Embryonic facial prominence (tissue), 1 donor: ENCODE data around the gene ANKRD13B.
A peak's percentile ranks its signal among the peaks of the same experiment; 100 is the strongest.

Source experiments
- DNase-seq: peaks from one replicate; pipeline ENCODE4 v3.0.0-alpha.2; 2016; ENCODE audit errors: extremely low spot score

The ANKRD13B gene

DNA sequence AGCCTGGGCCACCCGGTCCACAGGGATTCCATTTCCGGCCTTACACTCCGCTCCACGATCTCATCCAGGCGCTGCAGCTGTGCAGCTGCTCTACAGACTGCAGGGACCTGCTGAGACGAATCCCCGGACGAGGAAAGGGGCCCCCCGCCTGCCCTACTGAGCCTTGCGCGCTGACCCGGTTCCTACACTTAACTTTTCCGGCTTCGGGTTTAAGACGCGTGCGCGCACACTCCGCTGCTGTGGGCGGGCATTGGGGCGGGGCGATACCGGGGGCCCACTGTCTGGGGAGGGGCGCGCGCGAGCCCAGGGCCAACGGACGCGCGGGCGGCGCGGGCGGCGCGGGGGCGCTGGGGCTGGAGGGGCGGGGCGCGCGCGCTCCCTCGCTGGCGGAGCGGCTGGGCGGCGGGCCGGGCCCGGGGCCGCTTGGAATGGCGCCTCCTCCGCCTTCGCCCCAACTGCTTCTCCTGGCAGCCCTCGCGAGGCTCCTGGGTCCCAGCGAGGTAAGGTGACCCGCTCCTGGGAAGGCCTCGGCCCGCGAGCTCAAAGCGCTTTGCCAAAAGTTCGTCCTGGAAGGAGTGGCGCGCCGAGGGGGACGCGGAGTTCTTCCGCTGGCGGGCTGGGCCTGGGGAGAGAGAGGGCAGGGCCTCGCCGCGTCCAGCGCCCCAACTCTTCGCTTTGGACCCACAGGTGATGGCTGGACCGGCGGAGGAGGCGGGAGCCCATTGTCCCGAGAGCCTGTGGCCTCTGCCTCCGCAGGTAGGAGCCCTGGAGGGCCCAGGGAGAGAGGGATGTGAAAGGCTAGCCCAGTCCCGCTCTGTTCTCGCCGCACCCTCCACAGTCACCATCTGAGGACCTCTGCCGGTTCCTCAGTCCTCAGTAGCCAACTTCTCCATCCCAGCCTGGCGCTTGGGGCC, 24.3 kb upstream of the ANKRD13B start, which contains the start of gene TP53I13:
TP53I13 (plus strand) TSS at position 371 of the 914 bp plus-strand sequence; CDS start at position 429, 58 bp downstream.
- DNase-seq: peak; percentile 33

DNA sequence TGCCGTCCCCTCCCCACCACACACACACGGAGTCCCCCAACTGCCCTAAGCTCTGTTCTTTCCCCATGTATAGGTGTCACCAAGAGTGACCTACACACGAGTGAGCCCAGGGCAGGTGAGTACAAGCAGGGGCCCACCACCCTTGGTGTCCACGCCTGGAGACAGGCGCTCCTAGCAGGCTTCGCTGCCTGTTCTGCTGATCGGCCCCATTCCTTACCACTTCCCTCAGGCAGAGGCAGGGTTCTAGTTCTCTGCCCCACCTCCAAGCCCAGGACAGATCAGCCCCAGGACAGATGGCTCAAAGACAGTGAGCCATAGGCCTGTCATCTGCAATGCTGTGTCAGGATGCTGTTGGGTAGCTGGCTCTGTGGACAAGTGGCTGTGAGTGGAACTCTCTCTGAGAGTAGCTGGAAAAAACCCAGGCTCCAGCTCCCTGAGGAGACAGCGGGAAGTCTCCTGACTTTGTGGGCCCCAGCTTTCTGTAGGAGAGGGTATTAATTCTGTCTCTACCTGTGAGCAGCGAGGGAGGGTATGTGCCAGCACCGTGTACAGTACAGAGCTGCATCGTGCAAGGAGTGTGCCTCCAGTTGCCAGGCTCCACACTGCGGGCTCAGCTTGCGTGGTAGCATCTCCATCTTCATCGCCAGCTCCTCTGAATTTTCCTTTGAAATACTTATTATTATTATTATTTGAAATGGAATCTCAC, 23.5 kb upstream of the ANKRD13B start:
- DNase-seq: no peak

DNA sequence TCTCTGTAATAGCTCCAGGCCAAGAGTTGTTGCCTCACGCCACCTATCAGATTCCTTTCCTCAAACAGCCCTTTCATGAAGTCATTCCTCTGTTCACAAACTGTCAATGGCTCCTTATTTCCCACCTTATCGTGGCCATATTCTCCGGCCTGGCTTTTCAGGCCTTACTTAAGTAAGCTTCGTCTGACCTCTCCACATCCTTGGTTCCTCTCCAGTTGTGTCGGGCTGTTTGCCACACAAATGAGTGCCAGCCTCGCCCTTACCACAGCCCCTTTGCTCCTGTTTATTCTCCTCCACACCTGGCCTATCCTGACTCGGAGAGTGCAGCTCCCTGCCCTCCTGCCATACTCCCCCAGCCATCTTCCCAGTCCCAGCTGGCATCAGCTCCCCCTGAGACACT, 22.4 kb upstream of the ANKRD13B start:
- no peak for DNase-seq

DNA sequence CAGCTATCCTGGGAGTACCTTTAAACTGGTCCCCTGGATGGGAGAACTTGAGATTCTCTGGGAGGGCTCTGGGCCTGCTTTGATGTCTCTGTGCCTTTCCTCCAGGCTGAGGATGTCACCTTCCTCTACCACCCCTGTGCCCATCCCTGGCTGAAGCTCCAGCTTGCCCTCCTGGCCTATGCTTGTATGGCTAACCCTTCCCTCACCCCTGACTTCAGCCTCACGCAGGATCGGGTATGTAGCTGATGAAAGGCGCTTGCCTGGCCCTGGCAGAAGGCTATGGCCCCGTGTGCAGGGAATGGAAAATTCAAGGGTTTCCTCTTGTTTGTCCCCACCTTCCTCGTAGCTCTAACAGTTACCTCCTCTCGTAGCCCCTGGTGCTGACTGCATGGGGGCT, 21.4 kb upstream of the ANKRD13B start:
- no peak for DNase-seq

DNA sequence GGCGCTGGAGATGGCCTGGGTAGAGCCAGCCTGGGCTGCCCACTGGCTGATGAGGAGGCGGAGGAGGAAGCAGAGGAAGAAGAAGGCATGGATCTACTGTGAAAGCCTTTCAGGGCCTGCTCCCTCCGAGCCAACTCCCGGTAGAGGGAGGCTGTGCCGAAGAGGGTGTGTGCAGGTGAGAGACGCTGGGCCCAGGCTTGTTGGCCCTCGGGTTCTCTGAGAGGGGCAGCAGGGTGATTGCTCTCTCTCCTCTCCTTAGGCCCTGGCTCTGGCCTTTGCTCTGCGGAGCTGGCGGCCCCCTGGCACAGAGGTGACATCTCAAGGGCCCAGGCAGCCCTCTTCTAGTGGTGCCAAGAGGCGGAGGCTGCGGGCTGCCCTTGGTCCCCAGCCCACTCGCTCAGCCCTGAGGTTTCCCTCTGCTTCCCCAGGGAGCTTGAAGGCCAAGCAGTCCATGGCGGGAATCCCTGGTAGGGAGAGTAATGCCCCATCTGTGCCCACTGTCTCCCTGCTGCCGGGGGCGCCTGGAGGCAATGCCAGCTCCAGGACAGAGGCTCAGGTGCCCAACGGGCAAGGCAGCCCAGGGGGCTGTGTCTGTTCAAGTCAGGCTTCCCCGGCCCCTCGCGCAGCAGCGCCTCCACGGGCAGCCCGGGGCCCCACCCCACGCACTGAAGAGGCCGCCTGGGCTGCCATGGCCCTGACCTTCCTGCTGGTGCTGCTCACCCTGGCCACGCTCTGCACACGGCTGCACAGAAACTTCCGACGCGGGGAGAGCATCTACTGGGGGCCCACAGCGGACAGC, 20.9 kb upstream of the ANKRD13B start:
- DNase-seq: no peak

DNA sequence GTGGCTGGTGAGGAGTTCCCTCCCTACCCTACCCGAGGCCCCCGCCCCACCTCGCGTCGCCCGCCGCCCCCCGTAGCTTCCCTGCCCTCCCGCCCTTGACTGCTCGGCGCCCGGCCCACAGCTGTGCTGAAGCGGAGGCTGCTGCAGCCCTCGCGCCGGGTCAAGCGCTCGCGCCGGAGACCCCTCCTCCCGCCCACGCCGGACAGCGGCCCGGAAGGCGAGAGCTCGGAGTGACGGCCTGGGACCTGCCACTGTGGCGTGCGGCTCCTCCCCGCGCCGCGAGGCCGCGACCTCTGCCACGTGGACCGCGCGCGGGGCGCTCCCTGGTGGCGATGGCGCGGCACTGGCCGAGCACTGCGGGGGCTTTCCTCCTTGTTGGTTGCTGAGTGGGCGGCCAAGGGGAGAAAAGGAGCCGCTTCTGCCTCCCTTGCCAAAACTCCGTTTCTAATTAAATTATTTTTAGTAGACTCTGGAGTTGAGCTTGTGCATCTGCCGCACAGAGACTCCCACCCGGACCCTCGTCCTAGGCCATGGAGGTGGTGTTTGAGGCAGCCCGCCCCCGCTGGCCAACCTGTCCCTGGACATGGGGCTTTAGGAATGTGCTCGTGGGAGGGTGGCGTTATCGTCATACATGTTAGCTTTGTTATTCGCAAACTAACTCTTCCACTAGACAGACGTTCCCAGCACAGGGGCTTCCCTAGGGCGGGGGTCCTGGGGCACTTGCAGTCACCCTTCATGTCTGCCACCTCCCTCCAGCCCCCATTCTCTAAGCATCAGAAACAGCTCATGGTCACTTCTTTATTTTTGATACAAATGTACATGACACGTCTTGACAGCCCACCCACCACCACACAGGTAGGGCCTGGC, 20.0 kb upstream of the ANKRD13B start:
- DNase-seq: no peak

DNA sequence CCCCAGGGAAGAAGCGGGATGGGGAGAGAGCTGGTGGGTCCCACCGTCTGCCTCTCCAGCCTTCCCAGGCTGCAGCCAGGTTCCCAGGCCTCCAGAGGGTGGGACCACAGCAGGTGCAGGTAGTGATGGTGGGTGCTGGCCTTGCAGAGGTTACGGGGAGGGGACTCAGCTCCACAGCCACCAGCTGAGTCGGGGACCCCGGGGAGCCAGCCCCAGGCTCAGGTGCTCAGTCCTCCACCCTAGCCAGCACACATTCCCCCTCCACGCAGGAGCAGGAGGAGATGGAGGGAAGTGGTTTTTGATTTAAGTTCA, 19.4 kb upstream of the ANKRD13B start:
- no peak for DNase-seq

DNA sequence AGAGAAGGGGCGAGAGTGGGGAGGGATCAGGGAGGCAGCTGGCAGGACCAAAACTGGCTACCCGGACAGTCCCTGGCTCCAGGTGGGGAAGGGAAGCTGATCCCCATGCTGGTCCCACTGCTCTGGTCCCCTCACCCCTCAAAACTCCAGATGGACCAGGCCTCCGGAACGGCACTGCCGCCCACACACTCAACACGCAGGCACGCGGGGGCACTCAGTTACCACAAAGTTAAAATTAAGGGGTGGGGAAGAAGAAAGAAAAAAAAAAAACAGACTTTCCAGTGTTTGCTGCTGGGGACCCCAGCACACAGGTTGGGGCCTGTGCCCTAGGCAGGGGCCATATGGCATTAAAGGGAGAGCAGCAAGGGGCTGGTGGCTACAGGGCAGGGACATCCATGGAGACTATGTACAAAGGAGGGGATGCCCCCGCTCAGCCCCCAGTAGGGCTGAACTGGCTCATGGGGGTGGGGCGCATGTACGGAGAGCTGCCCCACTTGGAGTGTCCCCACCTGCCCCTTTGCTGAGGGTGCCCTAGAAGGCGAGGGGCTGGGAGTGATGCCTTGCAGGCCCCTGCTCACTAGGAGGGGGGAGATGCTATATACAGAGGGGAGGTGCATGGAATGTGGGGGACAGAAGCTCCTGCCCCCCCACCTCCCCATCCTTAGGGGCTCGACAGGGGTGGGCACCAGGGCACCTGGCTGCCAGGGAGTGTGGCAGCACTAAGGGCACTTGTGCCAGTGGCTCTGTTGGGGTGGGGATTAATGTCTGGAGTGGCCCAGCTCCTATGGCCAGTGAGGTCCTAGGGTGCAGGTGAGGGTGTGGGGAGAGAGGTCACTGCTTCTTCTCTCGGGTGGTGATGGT, 18.8 kb upstream of the ANKRD13B start:
- no peak for DNase-seq

DNA sequence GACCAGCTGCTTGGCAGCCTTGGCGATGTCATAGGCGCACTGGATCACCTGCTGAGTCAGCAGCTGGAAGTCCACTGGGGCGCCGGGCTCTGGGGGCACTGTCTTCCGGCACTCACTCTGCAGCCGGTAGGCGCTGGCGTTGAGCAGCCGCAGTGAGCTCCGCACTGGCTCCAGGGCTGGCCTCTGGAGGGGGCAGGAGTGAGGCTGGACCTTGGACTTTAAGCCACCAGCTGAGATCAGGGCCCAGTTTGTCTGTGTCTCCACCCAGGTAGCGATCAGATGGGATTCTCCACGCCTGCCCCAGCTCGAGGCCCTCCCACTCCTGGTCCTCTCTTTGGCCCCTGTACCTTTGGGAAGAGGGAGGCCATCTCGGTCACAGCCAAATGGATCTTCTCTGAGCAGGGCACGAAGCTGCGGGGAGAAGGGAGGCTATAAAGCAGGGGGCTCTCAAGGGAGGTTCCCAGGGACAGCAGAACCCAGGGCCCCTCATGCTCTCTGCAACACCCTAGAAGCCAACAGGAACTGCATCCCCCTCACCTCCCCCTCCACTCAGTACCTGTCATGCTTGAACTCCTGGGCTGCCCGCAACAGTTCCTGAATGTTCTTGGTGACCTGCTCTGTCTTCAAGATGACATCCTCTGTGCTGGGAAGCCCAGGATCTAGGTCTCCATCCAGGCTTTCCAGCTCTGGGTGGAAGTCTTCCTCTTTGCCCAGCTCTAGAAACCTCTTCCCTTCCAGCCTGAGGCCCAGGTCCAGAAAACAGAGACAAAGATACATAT, 18.0 kb upstream of the ANKRD13B start:
- DNase-seq: no peak

DNA sequence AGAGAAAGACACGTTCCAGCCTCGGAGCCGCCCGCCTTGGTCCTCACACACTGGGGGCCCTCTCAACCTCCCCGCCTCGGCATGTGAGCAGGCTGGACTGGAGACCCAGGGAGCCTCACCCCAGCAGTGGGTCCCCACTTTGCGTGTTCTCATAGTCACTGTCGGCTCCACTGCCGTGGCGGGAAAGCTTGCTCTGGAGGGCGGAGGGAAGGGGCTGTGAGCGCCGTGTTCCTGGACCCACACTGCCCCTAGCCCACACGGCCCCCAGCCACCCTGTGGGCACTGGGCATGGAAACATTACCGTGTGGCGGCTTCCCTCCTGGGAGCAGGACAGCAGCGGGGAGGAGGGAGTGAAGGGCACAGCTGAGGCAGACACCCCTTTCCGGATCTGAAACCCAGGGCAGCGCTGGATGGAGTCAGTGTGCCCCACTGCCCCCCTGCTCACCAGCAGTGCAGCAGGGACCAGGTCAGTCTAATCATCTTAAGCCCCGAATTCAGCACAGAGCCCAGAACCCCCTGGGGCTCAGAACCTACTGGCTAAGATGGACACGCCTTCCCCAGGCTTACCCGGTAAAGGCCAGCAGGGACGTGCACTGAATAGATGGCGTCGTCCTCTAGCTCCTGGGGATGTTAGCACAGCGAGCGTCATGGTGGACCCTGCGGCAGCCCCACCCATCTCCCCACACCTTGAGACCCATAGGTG, 17.3 kb upstream of the ANKRD13B start:
- DNase-seq: no peak

DNA sequence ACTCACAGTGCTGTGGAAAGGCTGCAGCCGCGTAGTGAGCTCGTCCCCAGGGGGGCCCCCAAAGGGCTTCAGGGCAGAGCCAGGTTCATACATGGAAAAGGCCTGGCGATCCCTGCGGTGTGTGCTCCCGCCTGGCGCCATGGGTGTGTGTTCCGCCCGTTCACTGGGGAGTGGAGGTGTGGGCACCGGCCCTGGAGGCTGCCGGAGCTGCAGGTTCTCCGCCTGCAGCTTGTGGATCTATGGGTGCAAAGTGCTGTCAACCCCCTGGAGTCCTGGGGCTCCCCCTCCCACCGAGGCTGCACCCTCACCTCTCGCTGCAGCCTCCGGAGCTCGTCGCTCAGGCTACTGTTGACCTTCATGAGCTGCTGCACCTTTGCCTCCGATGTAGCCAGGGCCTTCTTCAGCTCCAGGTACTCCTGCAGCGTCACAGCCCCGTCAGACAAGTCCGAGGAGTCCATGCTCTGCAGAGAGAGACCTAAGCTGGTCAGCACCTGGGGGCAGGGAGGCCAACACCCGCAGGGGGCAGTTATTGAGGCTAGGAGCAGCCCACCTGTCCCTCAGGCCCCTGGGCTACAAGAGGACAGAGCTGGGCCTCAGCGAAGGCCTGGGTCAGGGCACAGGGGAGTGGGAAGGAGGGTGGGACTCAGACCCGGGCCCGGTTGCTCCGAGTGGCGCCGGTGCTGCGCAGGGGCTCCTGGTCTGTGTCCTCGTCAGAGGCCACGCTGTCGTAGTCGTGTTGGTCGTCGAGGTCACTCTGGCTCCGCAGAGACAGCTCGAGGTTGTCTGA, 16.5 kb upstream of the ANKRD13B start:
- DNase-seq: no peak

DNA sequence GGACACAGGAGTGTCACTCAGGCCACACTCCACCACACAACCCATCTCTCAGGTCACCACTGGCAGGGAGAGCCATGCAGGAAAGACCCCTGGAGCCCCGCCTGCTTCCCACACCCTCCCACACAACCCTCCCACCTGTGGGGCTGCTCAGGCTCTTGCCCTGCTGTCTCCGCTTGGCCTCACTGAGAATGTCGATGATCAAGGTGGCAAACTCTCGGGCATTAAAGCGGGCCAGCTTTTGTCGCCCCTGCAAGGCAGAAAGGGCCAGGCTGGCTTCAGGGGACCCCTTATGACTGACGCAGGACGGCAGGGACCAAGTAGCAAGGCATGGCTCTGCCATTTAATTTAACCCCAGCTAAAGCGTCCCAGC, 15.9 kb upstream of the ANKRD13B start:
- DNase-seq: no peak

DNA sequence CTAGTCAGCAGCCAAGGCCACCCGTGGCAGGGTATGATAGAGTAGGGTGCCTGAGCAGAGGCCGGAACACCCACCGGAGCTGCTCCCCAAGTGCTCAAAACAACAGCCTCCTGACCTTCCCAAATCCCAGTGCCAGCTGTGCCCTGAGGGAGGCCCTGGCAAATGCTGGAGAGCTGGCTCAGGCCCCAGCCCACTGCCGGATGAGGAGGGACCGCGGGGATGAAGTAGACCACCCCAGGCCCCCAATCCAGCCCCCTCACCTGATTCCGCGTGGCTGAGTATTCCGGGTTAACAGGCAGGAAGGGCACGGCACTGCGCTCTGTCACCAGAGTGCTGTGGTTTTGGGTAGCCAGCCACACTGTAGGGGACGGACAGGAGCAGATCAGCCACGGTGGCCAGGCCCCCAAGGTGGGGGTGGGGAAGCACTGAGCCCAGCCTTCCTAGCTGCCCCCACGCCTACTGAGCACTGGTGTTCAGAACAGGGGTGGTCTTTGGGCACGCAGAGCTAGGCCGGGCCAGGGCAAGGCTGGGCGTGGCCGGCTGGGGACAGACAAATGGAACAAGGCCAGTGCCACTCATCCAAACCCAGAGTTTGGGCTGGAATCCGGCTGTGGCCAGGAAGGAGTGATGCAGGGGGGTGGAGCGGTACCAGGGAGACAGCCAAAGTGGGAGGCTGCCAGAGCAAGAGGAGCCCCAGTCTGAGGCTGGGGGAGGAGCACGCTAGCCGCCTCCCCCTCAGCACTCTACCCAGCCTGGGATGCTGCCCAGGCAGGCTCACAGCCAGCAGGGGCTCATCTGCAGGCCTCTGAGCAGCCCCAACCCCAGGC, 15.3 kb upstream of the ANKRD13B start:
- no peak for DNase-seq

DNA sequence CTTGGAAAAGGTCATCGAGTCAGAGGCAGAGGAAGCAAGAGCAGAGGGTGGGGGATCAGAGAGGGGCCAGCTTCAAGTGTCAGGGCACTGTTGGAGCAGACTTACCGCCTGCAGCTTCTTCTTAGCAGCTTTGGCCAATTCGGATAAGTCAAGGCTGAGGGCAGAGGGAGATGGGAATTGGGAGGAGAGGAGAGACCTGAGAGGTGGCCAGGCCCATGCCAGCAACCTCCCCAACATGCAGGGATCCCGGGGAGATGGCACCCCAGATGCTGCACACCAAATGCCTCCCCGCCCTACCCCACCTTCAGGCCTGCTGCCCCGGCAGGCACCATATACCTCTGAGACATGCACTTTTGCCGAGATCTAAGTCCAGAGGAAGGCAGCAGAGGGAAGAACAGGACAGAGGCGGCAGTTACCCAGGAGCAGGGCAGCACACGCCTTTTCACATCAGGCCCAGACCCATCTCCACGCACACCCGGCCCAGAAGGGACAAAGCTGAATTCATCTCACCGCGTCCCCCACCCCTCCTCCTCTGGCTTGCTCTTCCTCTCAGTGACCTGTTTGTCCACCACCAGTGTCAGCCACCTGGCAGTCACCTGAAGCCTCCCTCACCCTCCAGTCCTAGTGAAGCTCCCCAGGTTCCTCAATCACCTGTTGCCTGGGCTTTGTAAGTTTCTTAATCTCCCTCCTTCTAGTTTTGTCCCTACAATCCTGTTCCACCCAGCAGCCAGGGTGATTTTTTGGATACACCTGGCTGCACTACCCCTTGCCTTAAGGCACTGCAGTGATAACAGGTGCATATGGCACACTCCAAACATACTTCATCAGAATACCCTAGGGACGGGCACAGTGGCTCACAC, 14.1 kb upstream of the ANKRD13B start:
- DNase-seq: no peak

DNA sequence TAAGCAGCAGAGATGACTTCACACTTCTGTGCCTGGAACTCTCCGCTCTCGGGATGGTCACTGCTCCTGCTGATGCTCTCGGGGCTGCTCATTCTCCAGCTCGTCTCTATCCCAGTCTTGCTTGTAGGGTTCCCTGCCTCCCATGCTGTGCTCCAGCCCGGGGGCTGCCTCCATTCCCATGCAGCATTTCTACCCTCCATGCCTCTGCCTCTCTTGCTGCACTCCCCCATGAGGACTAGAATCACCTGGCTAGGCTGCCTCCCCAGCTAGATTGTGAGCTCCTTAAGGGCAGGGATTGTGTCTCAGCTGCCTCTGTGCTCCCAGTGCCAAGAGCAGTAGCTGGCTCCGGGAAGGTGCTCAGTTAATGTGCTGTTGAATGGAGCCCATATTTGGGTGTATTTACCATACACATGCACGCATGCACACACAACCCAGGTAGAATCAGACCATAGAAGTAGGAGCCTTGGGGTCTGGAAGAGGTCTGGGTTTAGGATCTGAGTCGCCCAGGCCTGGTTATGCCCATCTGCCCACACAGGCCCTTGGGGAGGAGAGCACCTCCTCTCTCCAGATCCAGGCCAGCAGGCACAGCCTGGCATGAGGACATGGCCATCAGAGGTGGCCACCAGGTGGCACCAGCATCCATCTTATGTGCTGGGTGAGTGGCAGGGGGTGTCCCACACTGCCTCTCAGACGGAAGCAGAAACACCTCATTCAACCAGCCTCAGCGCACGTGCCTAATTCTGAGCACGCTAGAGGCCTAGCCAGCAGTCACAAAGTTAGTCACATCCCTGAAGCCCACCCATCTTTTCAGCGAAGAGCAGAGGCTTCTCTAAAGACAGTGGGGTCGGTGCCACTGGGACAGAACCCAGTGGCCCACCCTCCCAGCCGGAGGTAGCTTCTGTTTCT, 12.8 kb upstream of the ANKRD13B start:
- no peak for DNase-seq
